Stimulated activated CD4-positive, alpha-beta T cell treated with anti-CD3 and anti-CD28 coated beads, TNF-alpha, amount 100 ng/mL, for 4 hours (primary cell): Measurements from ENCODE around the gene PHKA2.

Source experiments
- DNase-seq, 3 experiments: peaks; one replicate each; pipeline ENCODE4 v3.0.0-alpha.2; 2020; ENCODE audit warnings: low read depth in 3 of 3

The PHKA2 gene

DNA sequence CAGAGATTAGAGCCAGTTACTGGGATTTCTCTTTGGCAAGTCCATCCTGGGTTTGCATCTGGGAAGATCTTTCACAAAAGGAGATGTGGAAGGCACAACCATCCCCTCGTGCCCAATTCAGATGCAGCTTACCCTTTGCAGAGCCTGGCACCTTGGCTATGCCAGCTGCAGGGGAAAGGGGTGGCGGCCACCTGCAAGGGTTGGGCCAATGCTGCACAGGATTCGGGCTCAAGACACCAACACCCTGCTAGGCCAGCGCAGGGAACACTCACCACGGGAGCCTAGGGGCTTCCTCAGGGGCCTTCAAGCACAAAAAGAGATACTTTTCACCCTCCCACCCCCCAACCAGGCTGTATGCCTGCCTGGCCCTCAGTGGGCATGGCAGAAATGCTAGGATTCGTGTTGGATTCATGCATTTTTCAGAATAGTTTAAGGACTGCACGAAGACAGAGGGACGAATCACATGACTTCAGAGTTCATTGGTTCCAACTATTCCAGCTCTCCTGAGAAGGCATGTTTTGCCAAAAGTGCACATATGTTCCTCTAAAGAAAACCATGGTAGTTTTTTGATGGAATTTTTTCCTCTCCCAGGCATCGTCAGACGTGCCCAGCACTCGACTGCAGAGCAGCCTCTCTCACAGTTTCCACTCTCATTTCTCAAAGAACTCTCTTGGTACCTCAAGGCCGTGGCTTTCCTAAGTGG is 94.4 kb downstream of the PHKA2 start:
- no peak for DNase-seq

DNA sequence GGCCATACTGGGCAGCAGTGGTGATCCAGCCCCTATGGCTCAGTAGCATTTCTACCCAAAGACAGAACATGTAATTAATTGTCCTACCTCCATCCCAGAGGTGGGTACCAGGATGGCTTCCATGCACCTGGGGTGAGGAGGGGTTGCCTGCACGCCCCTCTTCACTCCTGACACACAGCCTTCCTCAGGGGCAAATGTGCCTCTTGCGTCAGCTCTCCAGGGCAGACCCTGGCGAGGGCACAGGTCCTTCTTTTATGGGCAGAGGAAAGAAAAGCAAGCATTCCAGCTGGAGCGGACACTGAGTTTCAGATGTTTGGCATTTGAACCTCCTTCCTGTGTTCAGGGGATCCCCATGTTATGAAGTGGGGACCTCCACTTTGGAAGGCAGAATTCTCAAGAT is 95.6 kb downstream of the PHKA2 start:
- DNase-seq: no peak

DNA sequence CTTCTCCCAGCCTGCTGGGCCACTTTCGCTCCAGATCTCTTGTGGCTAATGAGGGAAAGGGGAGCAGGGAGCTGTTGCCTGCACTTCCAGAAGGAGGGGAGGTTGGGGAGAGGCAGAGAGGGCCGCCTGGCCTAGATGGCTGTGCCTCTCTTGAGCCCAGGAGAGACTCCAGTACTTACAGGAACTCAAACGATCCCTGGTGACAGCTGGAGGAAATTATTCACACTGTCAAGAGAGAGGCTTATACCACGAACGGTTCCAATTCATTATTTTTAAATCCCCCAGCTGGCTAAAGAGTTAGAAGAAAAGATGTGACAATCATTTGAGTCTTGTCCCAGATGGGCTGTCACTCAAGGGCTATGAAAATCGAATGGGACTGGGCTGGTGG is 96.1 kb downstream of the PHKA2 start:
- no peak for DNase-seq

DNA sequence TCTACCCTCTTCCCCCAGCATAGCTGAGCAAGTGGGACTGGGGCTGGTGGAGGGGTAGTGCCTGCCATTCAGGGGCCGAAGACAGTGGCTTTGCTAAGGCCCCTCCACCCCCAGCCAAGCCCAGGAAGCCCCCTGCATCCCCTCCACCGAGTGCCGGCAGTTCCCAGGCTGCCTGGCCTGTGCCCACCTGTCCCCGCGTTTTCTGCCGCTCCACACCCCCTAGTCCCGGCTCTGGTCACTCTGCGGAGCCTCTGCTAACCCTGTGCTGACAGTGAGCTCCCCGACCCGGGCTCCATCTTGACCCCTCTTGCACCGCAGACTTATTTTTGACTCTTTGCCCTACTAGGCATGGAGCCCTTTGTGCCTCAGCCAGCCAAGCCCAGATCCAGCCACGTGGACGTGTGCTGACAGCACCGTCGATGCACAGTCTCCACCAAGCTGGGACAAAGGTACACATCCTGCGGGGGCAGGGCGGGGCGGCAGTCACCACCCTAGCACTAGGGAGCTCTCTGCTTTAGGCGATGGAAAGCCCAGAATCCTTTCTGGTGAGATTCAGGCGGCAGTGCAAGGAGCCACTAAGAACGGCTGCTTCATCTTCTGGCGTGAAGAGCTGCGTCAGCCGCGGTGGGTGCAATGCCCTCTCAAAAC is 96.6 kb downstream of the PHKA2 start:
- DNase-seq: no peak

DNA sequence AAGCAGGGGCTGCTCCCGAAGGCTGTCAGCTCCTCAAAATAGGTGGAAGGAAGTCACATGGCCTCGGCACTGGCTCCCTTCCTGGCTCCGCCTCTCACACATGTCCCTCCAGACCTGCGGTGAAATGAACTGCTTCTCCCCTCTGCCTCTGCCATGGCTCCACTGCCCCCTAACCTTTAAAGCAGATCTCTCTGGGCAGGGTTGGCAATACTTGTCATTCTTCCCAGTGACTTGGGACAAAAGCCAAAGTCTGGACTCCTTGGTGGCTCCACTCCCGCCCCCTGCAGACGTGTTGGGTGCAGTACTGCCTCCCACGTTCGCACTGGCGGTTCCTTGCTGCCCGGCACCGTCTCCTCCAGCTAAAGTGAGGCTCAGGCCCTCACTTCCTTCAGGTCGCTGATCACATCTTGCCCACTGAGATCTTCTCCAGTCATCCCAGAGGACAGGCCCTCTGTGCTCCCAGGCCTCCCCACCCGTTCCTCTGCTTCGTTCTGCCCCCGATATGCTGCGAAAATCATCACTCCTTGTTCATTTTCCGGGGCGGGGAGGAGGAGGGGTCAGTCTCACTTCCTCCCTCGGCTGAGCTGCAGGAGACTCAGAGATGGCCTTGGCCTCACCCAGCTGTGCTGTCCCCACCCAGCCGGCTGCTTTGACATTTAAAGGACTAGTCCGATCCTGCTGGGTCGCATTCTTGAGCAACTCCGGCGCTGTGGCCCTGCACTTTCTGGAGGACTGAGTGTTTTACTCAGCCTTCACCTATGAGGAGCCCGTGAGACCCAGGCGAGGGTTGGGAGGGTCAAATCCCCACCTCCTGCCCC is 97.4 kb downstream of the PHKA2 start:
- peak in 2 of 3 experiments; percentile 10 to 31 for DNase-seq

DNA sequence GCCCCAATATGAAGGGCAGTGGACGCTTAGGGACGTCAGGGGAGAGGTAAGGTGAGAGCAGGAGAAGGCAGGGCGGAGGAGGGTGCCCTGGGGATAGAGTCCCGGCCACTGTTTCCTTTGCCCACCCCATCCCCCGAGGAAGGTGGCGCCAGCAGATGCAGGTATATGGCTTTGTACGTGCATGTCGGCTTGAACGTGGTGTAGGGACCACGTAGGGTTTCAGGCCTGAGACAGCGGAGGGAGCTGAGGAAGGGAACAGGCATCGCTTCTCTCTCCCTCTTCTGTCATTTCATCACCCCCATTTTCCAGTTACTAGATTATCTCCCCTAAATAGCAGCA is 97.9 kb downstream of the PHKA2 start:
- DNase-seq: no peak

DNA sequence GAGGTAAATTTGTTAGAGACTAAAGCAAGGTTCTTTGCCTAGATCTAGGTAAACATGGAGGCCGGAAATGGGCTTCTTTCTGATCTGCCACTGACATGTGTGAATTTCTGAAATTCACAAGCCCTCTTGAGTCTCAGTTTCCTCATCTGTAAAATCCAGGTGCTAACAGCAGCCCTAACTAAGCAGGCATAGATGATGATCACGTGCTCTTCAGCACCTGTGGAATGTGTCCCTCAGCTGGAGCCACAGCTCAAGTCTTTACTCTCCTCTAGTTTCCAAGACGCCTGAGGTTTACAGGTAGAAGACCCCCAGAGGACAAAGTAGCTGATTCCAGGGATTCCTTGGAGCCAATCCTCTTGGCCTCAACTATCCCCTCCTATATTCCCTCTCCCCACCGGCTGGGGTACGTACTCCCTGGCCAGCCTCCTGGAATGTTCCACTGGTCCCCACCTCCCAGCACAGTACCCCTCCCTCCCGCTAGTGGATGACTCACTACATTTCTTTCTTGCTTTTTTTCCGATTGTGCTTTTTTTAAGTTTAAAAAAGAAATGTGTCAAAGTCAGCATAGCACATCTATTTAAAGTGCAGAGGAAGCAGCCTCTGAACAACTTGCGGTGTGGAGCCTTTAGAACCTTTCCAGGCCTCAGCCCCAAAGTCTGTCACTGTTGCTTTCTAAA is 98.4 kb downstream of the PHKA2 start:
- DNase-seq: no peak

DNA sequence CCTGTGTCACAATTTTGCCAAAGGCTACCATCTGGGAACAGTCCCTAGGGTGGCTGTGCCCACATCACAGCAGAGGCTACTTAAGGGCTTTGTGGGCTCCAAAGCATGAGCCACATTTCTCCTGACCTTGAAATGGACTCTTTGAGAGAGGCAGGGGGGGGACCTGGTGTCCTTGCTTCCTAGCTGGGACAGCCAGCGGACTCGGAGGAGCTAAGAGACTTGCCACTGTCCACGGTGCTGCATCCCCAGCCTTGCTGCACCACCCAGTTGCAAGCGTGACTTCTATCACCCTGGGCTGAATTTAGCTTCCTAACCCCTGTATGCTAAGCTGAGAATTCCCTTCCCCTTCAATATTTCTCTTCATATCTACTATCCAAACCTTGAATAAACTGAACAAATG is 99.0 kb downstream of the PHKA2 start:
- DNase-seq: no peak

DNA sequence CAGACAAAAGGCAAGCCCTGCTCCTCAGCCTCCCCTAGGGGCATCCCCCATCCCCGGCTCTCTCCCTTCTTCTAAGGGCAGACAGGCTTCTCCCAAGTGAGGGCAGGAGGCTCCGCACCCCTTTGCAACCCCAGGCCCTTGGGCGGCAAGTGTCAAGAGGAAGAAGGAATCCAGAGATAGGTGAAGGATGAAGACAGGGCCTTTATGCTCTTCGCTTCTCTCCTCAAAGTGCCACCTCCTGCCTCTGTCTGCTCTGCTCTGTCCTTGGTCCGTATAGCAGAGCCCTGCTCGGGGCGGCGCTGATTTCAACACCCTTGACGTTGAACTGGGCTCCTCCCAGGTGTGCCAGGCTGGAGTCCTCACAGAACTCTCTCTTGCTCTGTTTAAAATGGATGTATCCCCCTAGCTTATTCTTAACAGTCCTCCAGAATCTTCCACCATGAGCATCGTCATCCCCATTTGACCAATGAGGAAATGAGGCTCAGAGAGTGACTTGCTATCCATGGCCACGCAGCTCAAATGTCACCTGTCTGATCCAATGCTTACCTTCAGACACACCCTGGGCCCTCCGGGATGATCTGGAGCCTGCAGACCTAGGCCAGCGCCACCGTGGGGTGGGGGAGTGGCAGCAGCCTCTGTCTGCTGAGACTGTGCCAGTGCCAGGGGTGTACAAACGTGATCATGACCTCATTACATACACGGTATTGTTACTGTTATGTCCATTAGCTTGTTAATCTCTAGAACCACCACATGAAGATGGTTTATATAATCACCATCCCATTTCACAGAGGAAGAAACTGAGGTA is 99.8 kb downstream of the PHKA2 start:
- no peak for DNase-seq

DNA sequence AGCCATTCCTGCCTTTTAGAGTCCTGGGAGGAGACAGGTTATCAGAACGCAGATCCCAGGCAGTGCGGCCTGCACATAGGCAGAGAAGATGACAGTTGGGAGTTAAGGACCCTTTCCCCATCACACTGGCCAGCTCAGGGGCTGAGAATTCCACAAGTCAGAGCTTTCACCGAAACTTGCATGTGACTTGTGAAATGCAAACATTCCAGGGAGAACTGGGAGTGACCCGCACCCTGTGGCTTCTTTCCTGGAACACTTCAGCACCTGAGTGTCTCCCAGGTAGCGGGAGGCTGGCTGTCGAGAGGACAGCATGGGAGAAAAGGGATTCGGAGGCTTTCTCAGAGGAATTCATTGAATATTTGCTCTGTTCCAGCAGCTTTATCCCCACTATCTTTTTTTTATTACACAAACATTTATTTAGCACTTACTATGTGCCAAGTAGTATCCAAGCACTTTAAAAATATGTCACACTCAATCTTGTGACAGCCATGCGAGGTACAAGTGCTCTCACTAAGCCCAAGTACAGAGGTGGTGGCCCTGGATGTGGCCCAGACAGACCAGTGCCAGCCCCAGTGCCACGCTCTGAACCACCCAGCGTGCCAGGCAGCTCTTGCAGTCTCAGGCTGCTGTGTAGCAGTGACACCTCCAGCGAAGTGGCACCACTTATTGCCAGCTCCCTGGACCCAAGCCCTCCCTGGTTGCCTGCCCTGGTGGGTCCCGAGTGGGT is 100.5 kb downstream of the PHKA2 start:
- DNase-seq: no peak

DNA sequence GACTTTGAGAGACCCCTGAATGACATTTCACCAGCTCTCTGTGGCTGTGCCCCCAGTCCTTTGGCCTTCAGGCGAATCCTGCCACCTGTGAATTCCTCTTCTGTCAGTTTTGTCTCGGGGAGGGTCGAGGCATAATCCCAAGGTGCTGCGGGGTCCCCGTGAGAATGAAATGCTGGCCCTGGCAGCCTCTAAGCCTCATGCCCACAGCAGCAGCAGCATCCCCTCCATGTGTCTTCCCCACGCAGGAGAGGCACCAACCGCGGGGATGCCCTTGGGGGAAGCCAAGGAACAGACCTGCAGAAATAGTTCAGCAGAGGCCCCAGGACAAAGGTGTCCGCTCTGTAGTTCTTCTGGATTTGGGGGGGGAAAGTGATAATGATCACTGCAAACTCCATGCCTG is 104.8 kb downstream of the PHKA2 start:
- no peak for DNase-seq

DNA sequence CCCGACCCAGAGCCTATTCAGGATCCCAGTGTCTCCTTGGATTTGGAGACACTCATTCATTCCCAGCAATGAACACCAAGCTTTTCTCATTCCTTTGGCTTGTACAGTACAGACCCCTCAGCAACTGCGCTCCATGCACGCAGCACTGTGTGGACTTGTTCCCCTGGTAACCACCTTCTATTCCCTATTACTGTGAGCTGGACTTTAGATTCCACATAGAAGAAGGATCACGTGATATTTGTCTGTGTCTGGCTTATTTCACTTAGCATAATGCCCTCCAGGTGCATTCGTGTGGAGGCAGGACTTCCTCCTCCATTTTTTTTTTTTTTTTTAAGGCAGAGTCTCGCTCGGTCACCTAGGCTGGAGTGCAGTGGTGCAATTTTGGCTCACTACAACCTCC is 106.4 kb downstream of the PHKA2 start:
- no peak for DNase-seq

DNA sequence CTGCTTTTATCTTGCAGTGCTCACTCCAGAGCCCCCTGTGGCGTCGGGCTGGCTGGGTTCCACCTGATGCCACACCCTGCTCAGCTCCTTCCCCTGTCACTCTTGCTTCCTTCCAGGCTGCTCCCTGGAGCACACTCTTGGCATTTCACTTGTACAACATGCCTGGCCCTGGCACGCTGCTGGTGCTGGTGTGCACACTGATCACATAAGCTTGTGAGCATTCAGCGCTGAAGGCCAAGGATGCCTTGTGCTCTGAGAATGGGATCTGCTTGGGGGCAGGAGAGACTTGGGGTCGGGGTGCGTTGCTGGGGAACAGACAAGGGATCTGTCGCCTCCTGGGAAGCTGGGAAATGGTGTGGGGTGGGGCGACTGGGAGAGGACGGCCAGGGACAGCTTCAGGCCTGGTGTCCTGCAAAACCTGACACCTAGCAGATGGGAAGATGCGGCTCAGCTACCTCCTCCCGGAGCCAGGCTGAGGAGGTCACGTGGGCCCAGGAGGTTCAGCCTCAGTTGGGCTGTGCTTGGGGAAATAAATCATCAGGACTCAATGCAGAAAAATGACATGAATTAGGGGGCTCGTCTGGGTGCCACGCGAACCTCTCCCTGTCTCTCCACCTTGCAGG is 108.5 kb downstream of the PHKA2 start:
- no peak for DNase-seq

DNA sequence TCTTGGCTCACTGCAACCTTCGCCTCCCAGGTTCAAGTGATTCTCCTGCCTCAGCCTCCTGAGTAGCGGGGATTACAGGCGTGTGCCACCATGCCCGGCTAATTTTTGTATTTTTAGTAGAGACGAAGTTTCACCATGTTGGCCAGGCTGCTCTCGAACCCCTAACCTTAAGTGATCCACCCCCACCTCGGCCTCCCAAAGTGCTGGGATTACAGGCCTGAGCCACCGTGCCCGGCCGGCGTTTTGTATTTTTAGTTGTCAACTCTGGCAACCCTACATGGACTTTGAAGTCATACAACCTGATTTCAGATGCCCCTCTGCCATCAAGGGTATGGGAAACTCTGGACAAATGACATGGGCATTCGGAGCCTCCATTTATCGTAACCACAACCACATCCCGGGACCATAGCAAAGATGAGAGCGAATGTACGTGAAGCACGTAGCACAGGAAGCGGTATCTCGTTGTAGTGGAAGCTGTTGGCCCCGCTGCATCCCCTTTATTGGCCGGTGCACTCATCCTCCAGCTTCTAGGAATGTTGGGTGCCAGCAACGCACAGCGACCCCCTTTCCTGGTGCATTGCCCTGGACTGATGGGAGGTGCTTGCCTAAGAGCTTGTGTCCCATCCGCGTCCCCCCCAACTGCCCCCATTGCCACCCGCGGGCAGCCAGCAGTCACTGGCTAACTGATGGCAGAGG is 109.2 kb downstream of the PHKA2 start:
- no peak for DNase-seq

DNA sequence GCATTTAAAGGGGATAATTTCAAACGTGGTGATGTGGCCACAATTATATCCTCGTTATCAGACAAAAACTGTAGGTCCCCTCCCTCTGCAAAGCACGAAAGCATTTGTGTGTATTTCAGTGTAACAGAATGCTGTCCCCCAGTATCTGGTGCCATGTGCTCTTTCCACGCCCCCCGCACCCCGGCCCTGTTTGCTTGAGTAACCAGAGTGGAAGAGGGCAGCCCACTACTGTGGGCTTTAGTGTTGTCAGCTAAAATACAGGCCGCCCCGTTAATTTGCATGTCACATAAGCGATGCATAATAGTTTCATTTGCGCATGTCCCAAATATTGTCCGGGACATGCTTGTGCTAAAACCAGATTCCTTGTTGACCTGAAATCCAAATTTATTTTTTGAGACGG is 110.1 kb downstream of the PHKA2 start:
- DNase-seq: no peak

DNA sequence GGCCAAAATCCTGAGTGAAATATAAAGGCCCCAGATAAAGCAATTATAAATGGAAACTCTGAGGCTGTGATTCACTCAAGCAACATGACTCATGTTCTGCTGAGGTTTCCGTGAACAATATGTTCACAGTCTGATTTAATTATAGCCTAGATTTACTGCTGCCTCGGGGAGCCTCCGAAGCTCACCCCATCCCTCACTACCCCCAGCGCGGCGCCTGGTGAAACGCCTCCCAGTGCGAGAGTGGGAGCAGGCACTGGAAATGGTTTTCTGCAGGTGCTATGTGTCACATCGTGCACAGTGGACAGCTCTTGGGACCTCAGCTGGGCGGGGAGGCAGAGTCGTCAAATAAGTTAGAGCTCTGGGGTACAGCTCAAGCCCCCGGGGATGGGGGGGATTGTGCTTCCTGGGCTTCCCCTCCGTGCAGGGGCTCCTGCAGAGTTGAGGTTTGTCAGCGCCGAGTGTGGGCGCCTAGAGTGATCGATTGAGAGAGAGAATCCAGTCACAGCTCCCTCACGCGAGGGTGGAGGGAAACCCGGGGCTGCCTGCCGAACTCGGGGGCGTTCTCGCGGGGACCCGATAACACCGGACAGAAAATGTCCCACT is 110.6 kb downstream of the PHKA2 start:
- no peak for DNase-seq

DNA sequence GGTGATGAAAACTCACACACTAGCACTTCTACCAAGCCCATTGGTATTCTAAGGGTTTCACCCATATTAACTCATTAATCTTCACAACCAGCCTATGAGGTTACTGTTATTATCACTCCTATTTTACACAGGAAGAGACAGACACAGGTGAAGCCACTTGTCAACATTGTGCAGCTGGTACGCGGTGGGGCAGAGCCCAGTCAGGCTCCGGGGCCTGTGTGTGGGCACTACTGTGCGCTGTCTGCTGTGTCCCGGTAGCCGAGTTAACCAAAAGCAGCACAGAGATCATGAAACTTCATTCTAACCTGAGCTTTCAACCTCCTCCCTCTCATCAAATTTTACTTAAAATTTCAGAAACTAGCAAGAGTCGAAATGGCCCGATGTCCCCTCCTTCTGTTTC is 111.3 kb downstream of the PHKA2 start:
- no peak for DNase-seq

DNA sequence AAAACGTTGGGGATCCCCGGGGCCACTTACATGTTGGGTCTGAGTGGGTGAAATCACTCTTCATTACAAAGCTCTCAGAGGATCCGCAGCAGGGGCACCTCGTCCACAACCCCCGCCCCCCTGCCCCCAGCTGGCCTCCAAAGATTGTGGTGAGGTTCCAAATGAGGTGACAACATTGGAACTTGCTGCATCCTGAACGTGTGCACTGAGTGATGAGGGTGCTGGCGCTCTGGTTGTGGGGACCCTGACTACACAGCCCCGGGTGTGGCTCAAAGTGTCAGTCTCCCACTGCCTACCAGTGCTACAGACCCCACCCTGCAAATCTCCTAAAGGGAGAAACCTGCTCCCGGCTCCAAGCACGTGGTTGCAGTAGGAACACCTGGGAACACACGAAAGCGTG is 111.9 kb downstream of the PHKA2 start:
- DNase-seq: no peak

DNA sequence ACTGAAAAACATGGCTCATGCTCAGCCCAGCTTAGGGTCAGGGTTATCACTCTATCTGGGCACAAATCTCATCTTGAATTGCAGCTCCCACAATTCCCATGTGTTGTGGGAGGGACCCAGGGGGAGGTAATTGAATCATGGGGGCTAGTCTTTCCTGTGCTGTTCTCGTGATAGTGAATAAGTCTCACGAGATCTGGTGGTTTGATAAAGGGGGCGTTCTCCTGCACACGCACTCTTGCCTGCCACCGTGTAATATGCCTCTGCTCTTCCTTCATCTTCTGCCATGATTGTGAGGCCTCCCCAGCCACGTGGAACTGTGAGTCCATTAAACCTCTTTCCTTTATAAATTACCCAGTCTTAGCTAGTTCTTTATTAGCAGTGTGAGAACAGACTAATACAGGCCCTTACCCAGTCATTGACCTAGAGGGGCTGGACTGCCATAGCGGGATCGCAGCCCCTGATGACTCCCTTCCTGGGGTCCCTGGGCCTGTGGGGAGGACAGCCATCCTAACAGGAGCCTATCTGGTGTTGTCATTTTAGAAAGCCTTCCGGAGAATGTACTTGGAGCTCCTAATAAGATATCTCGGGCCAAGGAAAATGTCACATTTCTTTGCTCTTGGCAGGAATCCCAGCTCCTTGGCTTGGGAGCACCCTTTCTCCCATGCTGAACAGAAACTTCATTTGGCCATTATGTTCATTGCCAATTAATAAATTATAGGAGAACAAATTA is 112.6 kb downstream of the PHKA2 start:
- DNase-seq: no peak
